ENCODE data around the gene TRAF3IP3.

TRAF3IP3 gene

DNA sequence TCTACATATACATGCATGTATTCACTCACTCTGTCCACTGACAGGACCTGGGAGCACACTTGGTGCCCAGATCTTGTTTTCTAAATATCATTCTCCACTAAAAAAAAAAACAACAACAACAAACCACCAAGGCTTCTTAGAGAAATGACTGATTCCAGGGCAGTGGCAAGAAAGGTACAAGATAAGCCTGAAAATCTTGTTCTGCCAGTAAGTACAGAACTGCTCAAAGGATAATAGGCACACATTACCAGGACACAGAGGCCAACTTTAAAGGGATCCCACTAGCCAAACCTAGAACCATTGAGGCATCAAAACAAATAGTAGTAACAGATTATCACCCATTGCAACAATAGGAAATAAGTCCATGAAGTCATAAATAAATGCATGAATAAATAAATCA, 40.5 kb upstream of the TRAF3IP3 start:
- TF ChIP-seq TEAD4 (IDR thresholded peaks at IDR 0.05) (no peak), NFIC (IDR thresholded peaks at IDR 0.05) (no peak), CEBPB (IDR thresholded peaks at IDR 0.05) (no peak), ZBTB7A (IDR thresholded peaks at IDR 0.05; ENCODE audit: low read depth) (no peak), YY1 (IDR thresholded peaks at IDR 0.05; ENCODE audit: low read depth) (no peak), EP300 (IDR thresholded peaks at IDR 0.05; ENCODE audit: borderline replicate concordance) (no peak), RAD21 (IDR thresholded peaks at IDR 0.05; ENCODE audit: low read depth) (no peak), CREB1 (IDR thresholded peaks at IDR 0.05; ENCODE audit: low read depth) (no peak), TAF1 (IDR thresholded peaks at IDR 0.05; ENCODE audit: low read depth) (no peak)

DNA sequence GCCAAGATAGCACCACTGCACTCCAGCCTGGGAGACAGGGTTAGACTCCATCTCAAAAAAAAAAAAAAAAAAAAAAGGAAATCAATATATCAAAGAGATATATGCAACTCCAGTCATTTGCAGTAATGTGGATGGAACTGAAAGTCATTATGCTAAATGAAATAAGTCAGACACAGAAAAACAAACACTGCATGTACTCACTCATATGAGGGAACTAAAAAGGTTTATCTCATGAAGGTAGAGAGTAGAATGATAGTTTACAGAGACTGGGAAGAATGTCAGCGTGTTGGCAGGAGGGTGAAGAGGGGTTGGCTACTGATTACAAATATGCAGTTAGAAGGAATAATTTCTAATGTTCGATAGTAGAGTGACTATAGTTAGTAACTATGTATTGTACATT, 38.0 kb upstream of the TRAF3IP3 start:
- TF ChIP-seq, protein P1, sequence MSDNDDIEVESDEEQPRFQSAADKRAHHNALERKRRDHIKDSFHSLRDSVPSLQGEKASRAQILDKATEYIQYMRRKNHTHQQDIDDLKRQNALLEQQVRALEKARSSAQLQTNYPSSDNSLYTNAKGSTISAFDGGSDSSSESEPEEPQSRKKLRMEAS (IDR thresholded peaks at IDR 0.05): no peak
- TF ChIP-seq YY1 (IDR thresholded peaks at IDR 0.05; ENCODE audit: low read depth): no peak
- no peak for TF ChIP-seq CEBPB (IDR thresholded peaks at IDR 0.05)
- TF ChIP-seq TAF1 (IDR thresholded peaks at IDR 0.05; ENCODE audit: low read depth): no peak
- TF ChIP-seq ZBTB7A (IDR thresholded peaks at IDR 0.05; ENCODE audit: low read depth): no peak
- TF ChIP-seq TCF12 (IDR thresholded peaks at IDR 0.05; ENCODE audit: low read depth): no peak
- TF ChIP-seq, protein P2, sequence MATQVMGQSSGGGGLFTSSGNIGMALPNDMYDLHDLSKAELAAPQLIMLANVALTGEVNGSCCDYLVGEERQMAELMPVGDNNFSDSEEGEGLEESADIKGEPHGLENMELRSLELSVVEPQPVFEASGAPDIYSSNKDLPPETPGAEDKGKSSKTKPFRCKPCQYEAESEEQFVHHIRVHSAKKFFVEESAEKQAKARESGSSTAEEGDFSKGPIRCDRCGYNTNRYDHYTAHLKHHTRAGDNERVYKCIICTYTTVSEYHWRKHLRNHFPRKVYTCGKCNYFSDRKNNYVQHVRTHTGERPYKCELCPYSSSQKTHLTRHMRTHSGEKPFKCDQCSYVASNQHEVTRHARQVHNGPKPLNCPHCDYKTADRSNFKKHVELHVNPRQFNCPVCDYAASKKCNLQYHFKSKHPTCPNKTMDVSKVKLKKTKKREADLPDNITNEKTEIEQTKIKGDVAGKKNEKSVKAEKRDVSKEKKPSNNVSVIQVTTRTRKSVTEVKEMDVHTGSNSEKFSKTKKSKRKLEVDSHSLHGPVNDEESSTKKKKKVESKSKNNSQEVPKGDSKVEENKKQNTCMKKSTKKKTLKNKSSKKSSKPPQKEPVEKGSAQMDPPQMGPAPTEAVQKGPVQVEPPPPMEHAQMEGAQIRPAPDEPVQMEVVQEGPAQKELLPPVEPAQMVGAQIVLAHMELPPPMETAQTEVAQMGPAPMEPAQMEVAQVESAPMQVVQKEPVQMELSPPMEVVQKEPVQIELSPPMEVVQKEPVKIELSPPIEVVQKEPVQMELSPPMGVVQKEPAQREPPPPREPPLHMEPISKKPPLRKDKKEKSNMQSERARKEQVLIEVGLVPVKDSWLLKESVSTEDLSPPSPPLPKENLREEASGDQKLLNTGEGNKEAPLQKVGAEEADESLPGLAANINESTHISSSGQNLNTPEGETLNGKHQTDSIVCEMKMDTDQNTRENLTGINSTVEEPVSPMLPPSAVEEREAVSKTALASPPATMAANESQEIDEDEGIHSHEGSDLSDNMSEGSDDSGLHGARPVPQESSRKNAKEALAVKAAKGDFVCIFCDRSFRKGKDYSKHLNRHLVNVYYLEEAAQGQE (IDR thresholded peaks at IDR 0.05; ENCODE audit: low read depth): no peak
- TF ChIP-seq, protein P3, sequence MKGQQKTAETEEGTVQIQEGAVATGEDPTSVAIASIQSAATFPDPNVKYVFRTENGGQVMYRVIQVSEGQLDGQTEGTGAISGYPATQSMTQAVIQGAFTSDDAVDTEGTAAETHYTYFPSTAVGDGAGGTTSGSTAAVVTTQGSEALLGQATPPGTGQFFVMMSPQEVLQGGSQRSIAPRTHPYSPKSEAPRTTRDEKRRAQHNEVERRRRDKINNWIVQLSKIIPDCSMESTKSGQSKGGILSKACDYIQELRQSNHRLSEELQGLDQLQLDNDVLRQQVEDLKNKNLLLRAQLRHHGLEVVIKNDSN (IDR thresholded peaks at IDR 0.05): no peak
- TF ChIP-seq CREB1 (IDR thresholded peaks at IDR 0.05; ENCODE audit: low read depth): no peak
- no peak for TF ChIP-seq FOXM1 (IDR thresholded peaks at IDR 0.05; ENCODE audit: borderline replicate concordance, low read depth)
- TF ChIP-seq RAD21 (IDR thresholded peaks at IDR 0.05; ENCODE audit: low read depth): no peak
- TF ChIP-seq NFIC (IDR thresholded peaks at IDR 0.05): no peak
- no peak for TF ChIP-seq EP300 (IDR thresholded peaks at IDR 0.05; ENCODE audit: borderline replicate concordance)
- no peak for TF ChIP-seq TEAD4 (IDR thresholded peaks at IDR 0.05)
- no peak for TF ChIP-seq EGR1 (IDR thresholded peaks at IDR 0.05)

DNA sequence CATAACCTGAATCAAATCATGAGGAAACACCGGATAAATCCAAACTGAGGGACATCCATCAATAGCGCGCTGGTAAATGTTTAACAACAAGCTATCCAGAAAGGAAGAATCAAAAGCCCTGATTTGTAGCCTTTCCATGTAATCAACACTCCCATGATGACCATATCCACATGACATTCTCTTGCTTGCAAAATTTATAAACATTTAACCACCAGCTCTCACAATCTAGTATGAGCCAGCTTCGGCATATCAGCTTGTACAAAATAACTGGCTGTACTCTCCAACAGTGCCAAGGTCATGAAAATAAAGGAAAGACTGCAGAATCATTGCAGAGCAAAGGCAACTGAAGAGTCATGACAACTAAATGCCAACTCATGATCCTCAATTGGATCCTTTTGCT, 35.5 kb upstream of the TRAF3IP3 start:
- TF ChIP-seq FOXM1 (IDR thresholded peaks at IDR 0.05; ENCODE audit: borderline replicate concordance, low read depth): no peak

DNA sequence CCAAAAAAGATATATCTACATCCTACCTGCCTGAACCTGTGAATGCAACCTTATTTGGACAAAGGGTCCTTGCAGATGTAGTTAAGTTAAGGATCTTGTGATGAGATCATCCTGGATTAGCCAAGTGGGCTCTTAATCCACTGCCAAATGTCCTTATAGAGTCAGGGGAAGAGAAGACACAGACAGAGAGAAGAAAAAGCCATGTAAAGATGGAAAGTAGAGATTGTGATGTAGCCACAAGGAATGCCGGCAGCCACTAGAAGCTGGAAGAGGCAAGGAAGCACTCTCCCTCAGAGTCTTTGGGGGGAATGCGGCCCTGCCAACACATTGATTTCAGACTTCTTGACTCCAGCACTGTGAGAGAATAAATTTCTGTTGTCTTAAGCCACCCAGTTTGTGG, 35.0 kb upstream of the TRAF3IP3 start:
- TF ChIP-seq YY1 (IDR thresholded peaks at IDR 0.05; ENCODE audit: low read depth) (no peak), FOXM1 (IDR thresholded peaks at IDR 0.05; ENCODE audit: borderline replicate concordance, low read depth) (no peak), CREB1 (IDR thresholded peaks at IDR 0.05; ENCODE audit: low read depth) (no peak)

DNA sequence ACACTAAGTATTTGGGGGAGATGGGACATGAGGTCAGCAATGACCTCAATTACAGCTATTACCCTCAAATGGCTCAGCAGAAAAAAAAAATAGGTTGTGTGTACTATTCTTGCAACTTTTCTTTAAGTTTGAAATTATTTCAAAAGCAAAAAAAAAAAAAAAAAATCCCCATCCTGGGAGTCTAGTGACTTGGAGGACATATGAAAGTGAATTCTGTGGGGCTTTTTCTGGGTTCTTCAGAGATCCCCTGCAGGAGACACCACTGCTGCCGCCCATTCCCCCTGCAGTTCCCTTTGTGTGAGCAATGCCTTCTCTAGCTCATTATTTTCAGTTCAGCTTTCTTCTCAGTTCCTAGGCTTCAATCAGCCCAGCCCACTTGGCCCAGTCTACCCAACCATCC, 34.5 kb upstream of the TRAF3IP3 start:
- TF ChIP-seq TAF1 (IDR thresholded peaks at IDR 0.05; ENCODE audit: low read depth): no peak
- TF ChIP-seq RAD21 (IDR thresholded peaks at IDR 0.05; ENCODE audit: low read depth): no peak
- TF ChIP-seq, protein P2 (IDR thresholded peaks at IDR 0.05; ENCODE audit: low read depth): no peak
- no peak for TF ChIP-seq TCF12 (IDR thresholded peaks at IDR 0.05; ENCODE audit: low read depth)
- TF ChIP-seq, protein P1 (IDR thresholded peaks at IDR 0.05): no peak
- TF ChIP-seq NFIC (IDR thresholded peaks at IDR 0.05): no peak
- TF ChIP-seq ZBTB7A (IDR thresholded peaks at IDR 0.05; ENCODE audit: low read depth): no peak
- TF ChIP-seq, protein P3 (IDR thresholded peaks at IDR 0.05): no peak
- no peak for TF ChIP-seq CREB1 (IDR thresholded peaks at IDR 0.05; ENCODE audit: low read depth)
- no peak for TF ChIP-seq TEAD4 (IDR thresholded peaks at IDR 0.05)
- TF ChIP-seq CEBPB (IDR thresholded peaks at IDR 0.05): no peak
- no peak for TF ChIP-seq EGR1 (IDR thresholded peaks at IDR 0.05)
- no peak for TF ChIP-seq EP300 (IDR thresholded peaks at IDR 0.05; ENCODE audit: borderline replicate concordance)

DNA sequence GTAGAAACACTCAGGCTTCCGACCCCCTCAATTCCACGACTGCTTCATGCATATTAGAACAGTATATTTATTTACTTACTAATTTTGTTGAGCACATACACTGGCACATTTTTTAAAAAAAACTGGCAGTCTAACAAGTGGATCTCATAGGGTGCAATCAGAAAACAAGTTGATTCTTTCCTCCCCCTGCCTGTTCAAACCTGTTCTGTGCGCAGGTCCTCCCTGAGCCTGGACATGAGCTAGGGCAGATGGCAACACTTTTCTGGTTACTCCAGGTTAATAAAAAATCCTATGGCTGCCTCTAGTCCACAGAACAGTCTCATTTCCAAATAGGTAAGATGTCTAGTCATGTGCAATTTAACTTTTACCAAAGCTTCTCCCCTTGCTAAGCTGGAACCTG, 32.6 kb upstream of the TRAF3IP3 start:
- no peak for TF ChIP-seq FOXM1 (IDR thresholded peaks at IDR 0.05; ENCODE audit: borderline replicate concordance, low read depth)
- TF ChIP-seq ZBTB7A (IDR thresholded peaks at IDR 0.05; ENCODE audit: low read depth): no peak
- no peak for TF ChIP-seq TEAD4 (IDR thresholded peaks at IDR 0.05)
- no peak for TF ChIP-seq TAF1 (IDR thresholded peaks at IDR 0.05; ENCODE audit: low read depth)
- no peak for TF ChIP-seq YY1 (IDR thresholded peaks at IDR 0.05; ENCODE audit: low read depth)
- no peak for TF ChIP-seq EGR1 (IDR thresholded peaks at IDR 0.05)
- TF ChIP-seq CEBPB (IDR thresholded peaks at IDR 0.05): no peak
- TF ChIP-seq, protein P2 (IDR thresholded peaks at IDR 0.05; ENCODE audit: low read depth): no peak
- no peak for TF ChIP-seq CREB1 (IDR thresholded peaks at IDR 0.05; ENCODE audit: low read depth)
- TF ChIP-seq NFIC (IDR thresholded peaks at IDR 0.05): no peak
- no peak for TF ChIP-seq TCF12 (IDR thresholded peaks at IDR 0.05; ENCODE audit: low read depth)
- TF ChIP-seq, protein P1 (IDR thresholded peaks at IDR 0.05): no peak
- TF ChIP-seq RAD21 (IDR thresholded peaks at IDR 0.05; ENCODE audit: low read depth): no peak
- TF ChIP-seq EP300 (IDR thresholded peaks at IDR 0.05; ENCODE audit: borderline replicate concordance): no peak
- TF ChIP-seq, protein P3 (IDR thresholded peaks at IDR 0.05): no peak
